ENCODE data around the gene CDH4.

The CDH4 gene

GRCh38 chr20:61445741-61446140 is 193.7 kb downstream of the CDH4 start:
- no peak for TF ChIP-seq TEAD4 (IDR thresholded peaks at IDR 0.05)
- no peak for TF ChIP-seq ZBTB7A (IDR thresholded peaks at IDR 0.05; ENCODE audit: low read depth)
- TF ChIP-seq TCF12 (IDR thresholded peaks at IDR 0.05; ENCODE audit: low read depth): no peak
- no peak for TF ChIP-seq REST (IDR thresholded peaks at IDR 0.05; ENCODE audit: low read depth)
- TF ChIP-seq USF1 (IDR thresholded peaks at IDR 0.05): no peak
- no peak for TF ChIP-seq CEBPB (IDR thresholded peaks at IDR 0.05)
- TF ChIP-seq, protein P1, sequence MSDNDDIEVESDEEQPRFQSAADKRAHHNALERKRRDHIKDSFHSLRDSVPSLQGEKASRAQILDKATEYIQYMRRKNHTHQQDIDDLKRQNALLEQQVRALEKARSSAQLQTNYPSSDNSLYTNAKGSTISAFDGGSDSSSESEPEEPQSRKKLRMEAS (IDR thresholded peaks at IDR 0.05): no peak
- TF ChIP-seq CREB1 (IDR thresholded peaks at IDR 0.05; ENCODE audit: low read depth): no peak

- TF ChIP-seq REST (IDR thresholded peaks at IDR 0.05; ENCODE audit: low read depth): no peak
- TF ChIP-seq CREB1 (IDR thresholded peaks at IDR 0.05; ENCODE audit: low read depth): no peak
- no peak for TF ChIP-seq FOXM1 (IDR thresholded peaks at IDR 0.05; ENCODE audit: borderline replicate concordance, low read depth)
- TF ChIP-seq CEBPB (IDR thresholded peaks at IDR 0.05): no peak
- no peak for TF ChIP-seq NFIC (IDR thresholded peaks at IDR 0.05)
- TF ChIP-seq TEAD4 (IDR thresholded peaks at IDR 0.05): no peak
These were observed 195.9 kb downstream of the CDH4 start for GRCh38 chr20:61447952-61448351.

GRCh38 chr20:61448386-61448785 is 196.3 kb downstream of the CDH4 start:
- TF ChIP-seq TAF1 (IDR thresholded peaks at IDR 0.05; ENCODE audit: low read depth) (no peak), ZBTB7A (IDR thresholded peaks at IDR 0.05; ENCODE audit: low read depth) (no peak), YY1 (IDR thresholded peaks at IDR 0.05; ENCODE audit: low read depth) (no peak), CEBPB (IDR thresholded peaks at IDR 0.05) (no peak), NFIC (IDR thresholded peaks at IDR 0.05) (no peak), CREB1 (IDR thresholded peaks at IDR 0.05; ENCODE audit: low read depth) (no peak)

GRCh38 chr20:61449057-61449609 is 197.1 kb downstream of the CDH4 start:
- TF ChIP-seq EP300 (IDR thresholded peaks at IDR 0.05; ENCODE audit: borderline replicate concordance): no peak
- no peak for TF ChIP-seq FOXM1 (IDR thresholded peaks at IDR 0.05; ENCODE audit: borderline replicate concordance, low read depth)
- TF ChIP-seq REST (IDR thresholded peaks at IDR 0.05; ENCODE audit: low read depth): no peak
- TF ChIP-seq CEBPB (IDR thresholded peaks at IDR 0.05): no peak
- no peak for TF ChIP-seq RAD21 (IDR thresholded peaks at IDR 0.05; ENCODE audit: low read depth)
- no peak for TF ChIP-seq TAF1 (IDR thresholded peaks at IDR 0.05; ENCODE audit: low read depth)
- TF ChIP-seq CREB1 (IDR thresholded peaks at IDR 0.05; ENCODE audit: low read depth): no peak
- TF ChIP-seq TEAD4 (IDR thresholded peaks at IDR 0.05): no peak
- TF ChIP-seq NFIC (IDR thresholded peaks at IDR 0.05): no peak
- TF ChIP-seq YY1 (IDR thresholded peaks at IDR 0.05; ENCODE audit: low read depth): no peak
- TF ChIP-seq ZBTB7A (IDR thresholded peaks at IDR 0.05; ENCODE audit: low read depth): no peak
- no peak for TF ChIP-seq EGR1 (IDR thresholded peaks at IDR 0.05)

GRCh38 chr20:61449916-61450315 is 197.9 kb downstream of the CDH4 start:
- TF ChIP-seq TEAD4 (IDR thresholded peaks at IDR 0.05) (no peak), TAF1 (IDR thresholded peaks at IDR 0.05; ENCODE audit: low read depth) (no peak), REST (IDR thresholded peaks at IDR 0.05; ENCODE audit: low read depth) (no peak), CEBPB (IDR thresholded peaks at IDR 0.05) (no peak), EP300 (IDR thresholded peaks at IDR 0.05; ENCODE audit: borderline replicate concordance) (no peak), NFIC (IDR thresholded peaks at IDR 0.05) (no peak), CREB1 (IDR thresholded peaks at IDR 0.05; ENCODE audit: low read depth) (no peak), RAD21 (IDR thresholded peaks at IDR 0.05; ENCODE audit: low read depth) (no peak), ZBTB7A (IDR thresholded peaks at IDR 0.05; ENCODE audit: low read depth) (no peak)

Data from Ishikawa (cell line).